MCF 10A (cell line): ENCODE measurements around the gene TM2D1. TPM values are rescaled to one million over a fixed set of nuclear protein-coding genes. Genes with fewer than 3 reads are reported as not detected.

Experiments
- BruUV-seq: library from RNA; stranded (reverse); fragments of 400-500 nt; replicated peaks from 2 replicates; lab custom pipeline; 2021; lab: Mats Ljungman, UMichigan
- CTCF ChIA-PET: fragments of 300-600 bp; sonication (Branson Sonifier 250); formaldehyde crosslinking; extraction: SDS; loops from one replicate; lab custom pipeline; 2021; ENCODE audit warnings: antibody characterized with exemption, inconsistent platforms; lab: Yijun Ruan, JAX
- POLR2A ChIA-PET: fragments of 300-600, 350-650 bp; sonication (Branson Sonifier 250); formaldehyde crosslinking; extraction: SDS; loops from one replicate; lab custom pipeline; 2020; ENCODE audit warnings: antibody characterized with exemption, inconsistent platforms; lab: Yijun Ruan, JAX
- DNase-seq: peaks from one replicate; pipeline ENCODE4 v3.0.0-alpha.2; 2018; ENCODE audit not compliant: unreplicated experiment
- H3K27ac Mint-ChIP-seq: one replicate; pipeline ENCODE4 v1.8.0; 2022; ENCODE audit warnings: mild to moderate bottlenecking, low read depth, mixed read lengths; ENCODE audit not compliant: unreplicated experiment
- H3K27me3 Mint-ChIP-seq: one replicate; pipeline ENCODE4 v1.8.0; 2022; ENCODE audit warnings: mixed read lengths; ENCODE audit not compliant: insufficient read depth, unreplicated experiment
- H3K36me3 Mint-ChIP-seq: one replicate; pipeline ENCODE4 v1.8.0; 2022; ENCODE audit warnings: mild to moderate bottlenecking, moderate library complexity, mixed read lengths; ENCODE audit not compliant: insufficient read depth, unreplicated experiment
- H3K4me1 Mint-ChIP-seq: one replicate; pipeline ENCODE4 v1.8.0; 2022; ENCODE audit warnings: mixed read lengths; ENCODE audit not compliant: insufficient read depth, unreplicated experiment
- H3K4me3 Mint-ChIP-seq: one replicate; pipeline ENCODE4 v1.8.0; 2022; ENCODE audit warnings: mild to moderate bottlenecking, moderate library complexity, mixed read lengths; ENCODE audit not compliant: unreplicated experiment
- H3K9me3 Mint-ChIP-seq: one replicate; pipeline ENCODE4 v1.8.0; 2022; ENCODE audit warnings: mixed read lengths; ENCODE audit not compliant: unreplicated experiment
- intact Hi-C: fragments of 100-400 bp; cut with micrococcal nuclease; formaldehyde crosslinking; loops from 2 replicates; pipeline ENCODE4 v1.14.1; 2022
- total RNA-seq: library from RNA; stranded (reverse); gene quantifications from 2 replicates; pipeline ENCODE4 v1.2.3, GENCODE V29; 2022
- TF ChIP-seq, protein P1 (sequence below): fragments of 200-600 bp; IDR thresholded peaks from one replicate; pipeline ENCODE4 v1.8.0; 2022; ENCODE audit warnings: antibody characterized with exemption, mild to moderate bottlenecking; ENCODE audit not compliant: unreplicated experiment

TM2D1 gene
- total RNA-seq, 1 experiment from 2014 or later, result 29.4 TPM

DNA sequence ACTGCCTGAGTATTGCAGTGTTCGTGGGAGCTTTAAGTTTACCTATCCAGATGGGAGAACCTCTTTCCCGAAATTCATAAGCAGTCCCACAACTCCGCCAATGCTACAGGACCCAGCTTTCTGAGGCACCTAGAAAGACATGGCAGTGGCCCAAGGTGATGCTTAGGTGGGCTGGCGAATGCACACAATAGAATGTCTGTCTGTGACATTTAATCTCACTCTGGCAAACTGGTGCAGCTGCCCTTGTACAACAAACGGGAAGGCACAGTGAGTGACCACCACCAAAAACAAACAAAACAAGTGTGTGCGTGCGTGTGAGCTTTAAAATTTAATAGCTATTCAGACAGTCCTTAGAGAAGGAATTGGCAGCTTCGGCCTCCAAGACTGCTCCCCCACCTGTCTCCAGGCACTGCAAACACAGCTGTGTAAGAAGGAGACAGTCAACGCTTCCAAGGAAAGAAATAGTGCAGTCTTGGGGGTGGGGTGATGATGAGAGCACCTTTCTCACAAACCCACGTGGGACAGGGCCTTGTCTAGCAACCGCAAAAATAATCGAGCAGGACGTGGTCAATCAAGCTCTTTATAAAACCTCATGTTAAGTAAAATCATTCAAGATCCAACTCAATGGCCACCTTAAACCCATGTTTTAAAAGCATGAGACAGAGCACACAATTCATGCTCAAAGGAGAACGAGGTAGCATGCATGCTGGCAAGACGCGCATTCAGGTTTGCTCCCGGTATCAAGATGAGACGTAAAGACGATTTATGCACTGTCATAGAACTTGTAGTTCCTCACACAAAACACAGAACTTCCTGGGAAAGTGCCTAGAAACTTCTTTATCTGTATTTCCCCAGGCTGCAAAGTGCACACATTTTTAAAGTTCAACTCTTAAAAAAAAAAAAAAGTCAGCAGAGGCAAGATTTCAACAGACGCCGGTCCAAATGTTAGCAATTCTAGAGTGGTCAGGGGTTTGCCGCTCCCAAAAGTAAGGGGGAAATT, 84.1 kb downstream of the TM2D1 start:
- H3K36me3 Mint-ChIP-seq, result no peaks in the 10 kb centered on the region
- intact Hi-C loops, result no loop called here
- TF ChIP-seq, protein P1, sequence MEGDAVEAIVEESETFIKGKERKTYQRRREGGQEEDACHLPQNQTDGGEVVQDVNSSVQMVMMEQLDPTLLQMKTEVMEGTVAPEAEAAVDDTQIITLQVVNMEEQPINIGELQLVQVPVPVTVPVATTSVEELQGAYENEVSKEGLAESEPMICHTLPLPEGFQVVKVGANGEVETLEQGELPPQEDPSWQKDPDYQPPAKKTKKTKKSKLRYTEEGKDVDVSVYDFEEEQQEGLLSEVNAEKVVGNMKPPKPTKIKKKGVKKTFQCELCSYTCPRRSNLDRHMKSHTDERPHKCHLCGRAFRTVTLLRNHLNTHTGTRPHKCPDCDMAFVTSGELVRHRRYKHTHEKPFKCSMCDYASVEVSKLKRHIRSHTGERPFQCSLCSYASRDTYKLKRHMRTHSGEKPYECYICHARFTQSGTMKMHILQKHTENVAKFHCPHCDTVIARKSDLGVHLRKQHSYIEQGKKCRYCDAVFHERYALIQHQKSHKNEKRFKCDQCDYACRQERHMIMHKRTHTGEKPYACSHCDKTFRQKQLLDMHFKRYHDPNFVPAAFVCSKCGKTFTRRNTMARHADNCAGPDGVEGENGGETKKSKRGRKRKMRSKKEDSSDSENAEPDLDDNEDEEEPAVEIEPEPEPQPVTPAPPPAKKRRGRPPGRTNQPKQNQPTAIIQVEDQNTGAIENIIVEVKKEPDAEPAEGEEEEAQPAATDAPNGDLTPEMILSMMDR, result no peak
- H3K27me3 Mint-ChIP-seq, result no peaks in the 10 kb centered on the region
- H3K4me1 Mint-ChIP-seq, result peaks cover 16% of the 10 kb centered on the region
- no peaks in the 10 kb centered on the region for H3K9me3 Mint-ChIP-seq
- DNase-seq, result no peak
- POLR2A ChIA-PET, result interaction anchor here (1.1 kb wide), 1 partner anchor 217 kb away, joined by 3 read pairs; no protein-coding TSS in a partner anchor
- no peak overlapping the region for H3K27ac Mint-ChIP-seq
- CTCF ChIA-PET, result interaction anchor here (0.7 to 2.7 kb wide), 3 partner anchors 662 to 1670 kb away, joined by 3 to 10 read pairs (median 4); no protein-coding TSS in a partner anchor
- no TSS peak for BruUV-seq
- H3K4me3 Mint-ChIP-seq, result no peak overlapping the region

DNA sequence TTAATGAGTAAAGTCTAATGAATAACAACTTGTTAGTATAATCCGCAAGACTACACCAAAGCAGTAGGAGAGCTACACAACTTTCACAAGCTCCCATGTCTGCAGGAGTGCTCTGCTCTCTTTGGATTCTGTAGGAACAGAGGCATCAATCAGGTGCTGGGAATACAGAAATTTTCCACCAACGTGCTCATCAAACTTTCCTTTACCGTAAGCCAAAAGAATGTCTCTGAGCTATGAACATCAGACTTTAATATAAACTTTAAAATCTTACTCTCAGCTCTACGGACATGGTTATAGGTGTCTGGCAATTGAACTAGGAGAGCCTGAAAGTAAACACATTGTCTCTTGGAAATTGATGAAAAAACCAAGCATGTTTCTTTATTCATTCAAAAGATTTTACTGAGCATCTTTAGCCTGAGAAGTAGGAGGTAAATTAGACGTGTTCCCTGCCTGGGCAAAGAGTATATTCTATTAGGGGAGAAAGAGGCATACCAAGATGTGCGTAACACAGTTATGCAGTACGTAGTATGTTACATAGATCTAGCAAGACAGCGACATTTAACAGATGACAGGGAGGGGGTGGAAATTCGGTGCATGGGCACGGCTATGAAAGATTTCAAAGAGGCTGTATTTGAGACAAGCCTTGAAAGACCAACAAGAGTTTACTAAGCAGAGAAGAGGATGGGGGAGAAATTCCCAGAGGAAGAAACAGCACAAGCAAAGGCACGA, 85.2 kb downstream of the TM2D1 start:
- BruUV-seq, result no TSS peak
- intact Hi-C loops, result no loop called here
- H3K4me1 Mint-ChIP-seq, result peaks cover 16% of the 10 kb centered on the region
- DNase-seq, result no peak
- ChIA-PET CTCF (interaction anchor here (0.6 to 2.7 kb wide), 2 partner anchors 661 kb away, joined by 4 to 10 read pairs; no protein-coding TSS in a partner anchor), POLR2A (interaction anchor here (1.1 kb wide), 1 partner anchor 216 kb away, joined by 3 read pairs; no protein-coding TSS in a partner anchor)
- TF ChIP-seq, protein P1, result no peak
- H3K27me3 Mint-ChIP-seq, result no peaks in the 10 kb centered on the region
- H3K9me3 Mint-ChIP-seq, result no peaks in the 10 kb centered on the region
- no peaks in the 10 kb centered on the region for H3K36me3 Mint-ChIP-seq
- H3K4me3 Mint-ChIP-seq, result no peak overlapping the region
- H3K27ac Mint-ChIP-seq, result no peak overlapping the region

GRCh38 chr1:61638911-61639605, 85.9 kb downstream of the TM2D1 start:
- CTCF ChIA-PET, result interaction anchor here (0.6 kb wide), 1 partner anchor 661 kb away, joined by 4 read pairs; no protein-coding TSS in a partner anchor
- Mint-ChIP-seq H3K27ac (no peak overlapping the region), H3K27me3 (no peaks in the 10 kb centered on the region), H3K4me1 (peaks cover 11% of the 10 kb centered on the region), H3K9me3 (no peaks in the 10 kb centered on the region), H3K4me3 (no peak overlapping the region), H3K36me3 (no peaks in the 10 kb centered on the region)
- BruUV-seq, result no TSS peak
- intact Hi-C loops, result no loop called here
- POLR2A ChIA-PET, result no interaction called here
- DNase-seq, result no peak
- TF ChIP-seq, protein P1, result no peak
